ENCODE results near the gene PMEL.

GRCh38 chr12:55906056-55906455 is 59.8 kb downstream of the PMEL start:
- TF ChIP-seq EZH2 (IDR thresholded peaks at IDR 0.05; ENCODE audit: low read length): no peak
- TF ChIP-seq, protein P1, sequence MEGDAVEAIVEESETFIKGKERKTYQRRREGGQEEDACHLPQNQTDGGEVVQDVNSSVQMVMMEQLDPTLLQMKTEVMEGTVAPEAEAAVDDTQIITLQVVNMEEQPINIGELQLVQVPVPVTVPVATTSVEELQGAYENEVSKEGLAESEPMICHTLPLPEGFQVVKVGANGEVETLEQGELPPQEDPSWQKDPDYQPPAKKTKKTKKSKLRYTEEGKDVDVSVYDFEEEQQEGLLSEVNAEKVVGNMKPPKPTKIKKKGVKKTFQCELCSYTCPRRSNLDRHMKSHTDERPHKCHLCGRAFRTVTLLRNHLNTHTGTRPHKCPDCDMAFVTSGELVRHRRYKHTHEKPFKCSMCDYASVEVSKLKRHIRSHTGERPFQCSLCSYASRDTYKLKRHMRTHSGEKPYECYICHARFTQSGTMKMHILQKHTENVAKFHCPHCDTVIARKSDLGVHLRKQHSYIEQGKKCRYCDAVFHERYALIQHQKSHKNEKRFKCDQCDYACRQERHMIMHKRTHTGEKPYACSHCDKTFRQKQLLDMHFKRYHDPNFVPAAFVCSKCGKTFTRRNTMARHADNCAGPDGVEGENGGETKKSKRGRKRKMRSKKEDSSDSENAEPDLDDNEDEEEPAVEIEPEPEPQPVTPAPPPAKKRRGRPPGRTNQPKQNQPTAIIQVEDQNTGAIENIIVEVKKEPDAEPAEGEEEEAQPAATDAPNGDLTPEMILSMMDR (optimal IDR thresholded peaks at IDR 0.05 in 1 of 3, IDR thresholded peaks at IDR 0.05 in 1 of 3, conservative IDR thresholded peaks at IDR 0.05 in 1 of 3; ENCODE audit: extremely low read depth in 1 of 3, insufficient read depth in 2 of 3, low read length in 3 of 3): no peak

Data from keratinocyte (primary cell).